Measurements from ENCODE around the gene RASAL2.

RASAL2 gene

DNA sequence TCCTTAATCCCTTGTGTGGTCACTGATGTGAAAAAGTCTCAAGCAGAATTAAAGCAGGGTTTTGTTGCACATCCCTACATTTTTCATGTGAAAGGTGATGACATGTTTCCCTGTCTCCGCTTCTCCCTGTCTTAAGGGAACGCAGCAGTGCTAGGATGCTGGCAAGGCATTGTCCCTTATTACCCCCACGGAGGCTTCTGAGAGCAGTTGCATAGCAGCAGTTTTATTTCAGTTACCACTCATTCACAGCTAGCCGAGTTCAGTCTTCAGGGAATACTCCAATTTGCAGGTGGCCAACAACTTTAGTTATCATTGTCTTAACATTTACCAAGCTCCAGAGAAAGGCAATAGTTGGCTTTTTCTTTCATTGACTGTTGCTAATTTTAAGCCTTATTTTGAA, 313.8 kb downstream of the RASAL2 start:
- no peak for DNase-seq

- no peak for DNase-seq
Observed at GRCh38 chr1:178408871-178409270, 315.0 kb downstream of the RASAL2 start.

GRCh38 chr1:178409541-178409940, 315.6 kb downstream of the RASAL2 start:
- DNase-seq: no peak

DNA sequence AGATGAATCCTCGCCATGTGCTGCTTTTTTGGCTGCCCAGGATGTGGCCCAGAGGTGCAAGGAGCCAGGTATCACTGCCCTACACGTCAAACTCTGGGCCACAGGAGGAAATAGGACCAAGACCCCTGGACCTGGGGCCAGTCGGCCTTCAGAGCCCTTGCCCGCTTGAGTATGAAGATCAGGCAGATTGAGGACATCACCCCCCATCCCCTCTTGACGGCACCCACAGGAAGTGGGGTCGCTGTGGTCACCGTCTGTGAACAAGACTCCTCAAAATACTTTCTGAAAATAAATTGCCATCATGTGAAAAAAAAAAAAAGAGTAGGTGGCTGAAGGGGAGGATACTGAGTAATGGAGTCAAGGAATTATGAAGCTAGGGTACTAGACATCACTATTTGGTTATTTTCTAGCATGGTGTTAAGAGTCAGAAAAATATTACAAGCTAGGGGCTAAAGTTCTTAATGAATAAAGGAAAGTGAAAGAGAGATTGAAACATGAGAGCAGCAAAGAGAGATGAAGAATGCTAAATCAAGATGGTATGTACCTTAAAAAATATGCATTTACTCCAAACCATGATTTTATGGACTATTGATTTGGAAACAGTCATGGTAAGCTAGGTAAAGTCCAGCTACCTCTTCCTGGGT, 318.0 kb downstream of the RASAL2 start:
- no peak for DNase-seq

DNA sequence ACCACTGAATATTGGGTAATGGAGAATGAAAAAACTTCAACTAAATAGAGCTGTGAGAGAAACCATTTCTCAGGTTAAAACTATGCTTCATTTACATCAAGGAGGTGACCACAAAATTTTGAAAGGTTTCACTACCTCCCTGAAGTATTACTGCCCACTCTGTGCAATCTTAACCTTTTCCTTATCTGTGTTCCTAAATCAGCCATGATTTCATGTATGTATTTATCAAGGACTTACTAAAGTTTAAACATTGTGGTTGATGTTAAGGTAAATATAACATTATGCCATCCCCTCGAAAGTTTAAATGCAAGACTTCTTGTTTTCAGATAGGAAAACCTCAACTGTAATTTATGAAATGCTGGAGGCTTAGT, 318.5 kb downstream of the RASAL2 start:
- no peak for DNase-seq

DNA sequence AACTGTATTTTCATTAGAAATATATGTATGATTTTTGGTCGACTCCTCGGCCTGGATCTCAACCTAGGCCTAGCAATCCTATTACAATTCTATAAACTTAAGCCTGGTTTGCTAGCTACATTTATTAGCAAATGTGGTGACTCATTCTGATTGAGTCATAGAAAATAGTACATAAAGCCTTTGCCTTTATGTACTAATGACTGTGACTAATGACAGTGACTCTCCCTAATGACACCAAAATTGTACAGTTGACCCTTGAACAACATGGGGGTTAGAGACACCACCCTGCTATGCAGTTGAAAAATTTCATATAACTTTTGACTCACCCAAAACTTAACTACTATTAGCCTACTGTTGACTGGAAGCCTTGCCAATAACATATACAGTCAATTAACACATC, 324.0 kb downstream of the RASAL2 start:
- DNase-seq: no peak

GRCh38 chr1:178418284-178418955, 324.5 kb downstream of the RASAL2 start:
- DNase-seq: no peak

DNA sequence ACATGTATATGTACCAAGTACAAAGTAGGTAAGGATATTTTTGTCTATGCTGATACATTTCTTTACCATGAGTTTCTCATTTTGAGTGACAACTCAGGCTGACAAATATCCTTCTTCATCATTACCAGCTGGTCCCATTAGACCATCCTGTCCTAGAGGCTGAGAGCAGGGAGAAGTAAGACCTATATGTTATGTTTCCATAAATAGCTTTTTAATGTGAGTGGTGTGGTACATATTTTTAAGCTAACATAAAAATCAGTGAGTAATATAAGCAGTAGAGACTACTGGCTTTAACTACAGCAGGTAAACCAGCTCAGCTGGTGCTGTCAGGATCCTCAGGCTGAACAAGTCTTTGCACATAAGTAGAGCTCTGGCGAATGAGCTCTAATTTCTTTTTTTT, 340.5 kb downstream of the RASAL2 start:
- no peak for DNase-seq

DNA sequence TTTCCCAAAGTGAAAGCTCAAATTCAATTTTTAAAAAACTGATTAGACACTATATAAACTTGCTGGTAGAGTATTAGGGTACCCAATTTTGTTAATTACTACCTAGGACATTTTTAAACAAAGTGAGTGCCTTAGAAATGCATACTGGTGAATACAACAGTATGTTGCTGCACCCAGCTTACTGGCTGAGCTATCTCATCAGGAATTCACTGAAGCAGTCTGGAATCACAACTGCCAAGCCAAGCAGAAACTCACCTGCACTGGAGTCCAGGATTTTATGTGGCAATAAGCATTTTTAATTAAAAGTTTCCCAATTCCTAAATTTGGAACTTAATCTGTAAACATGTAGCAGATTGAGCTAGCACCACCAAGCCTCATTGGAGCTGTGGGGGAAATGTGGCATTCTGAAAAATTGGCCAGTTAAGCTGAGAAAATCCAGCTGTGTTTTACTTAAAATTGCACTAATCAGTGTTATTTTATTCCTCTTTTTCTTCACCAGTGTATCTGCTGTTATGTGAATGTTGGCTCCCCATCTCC, 341.1 kb downstream of the RASAL2 start:
- DNase-seq: no peak

DNA sequence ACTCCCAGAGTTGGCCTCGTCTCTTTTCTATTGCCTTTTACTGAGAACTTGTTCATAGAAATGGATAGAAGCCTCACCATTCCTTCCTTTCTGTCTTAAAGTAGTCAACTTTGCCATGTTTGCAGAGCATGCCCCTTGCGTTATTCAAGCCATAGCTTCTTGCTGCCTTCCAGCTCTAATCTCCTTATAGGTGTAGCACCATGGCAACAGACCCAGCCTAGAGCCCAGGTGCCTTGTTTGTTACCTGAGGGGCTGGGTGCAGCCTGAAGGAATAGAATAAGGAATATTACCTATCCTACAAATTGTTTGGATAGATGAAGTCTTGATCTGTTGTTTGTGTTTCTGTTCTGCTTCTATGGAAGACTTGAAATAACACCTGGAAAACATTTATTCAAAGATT, 343.0 kb downstream of the RASAL2 start:
- DNase-seq: no peak

DNA sequence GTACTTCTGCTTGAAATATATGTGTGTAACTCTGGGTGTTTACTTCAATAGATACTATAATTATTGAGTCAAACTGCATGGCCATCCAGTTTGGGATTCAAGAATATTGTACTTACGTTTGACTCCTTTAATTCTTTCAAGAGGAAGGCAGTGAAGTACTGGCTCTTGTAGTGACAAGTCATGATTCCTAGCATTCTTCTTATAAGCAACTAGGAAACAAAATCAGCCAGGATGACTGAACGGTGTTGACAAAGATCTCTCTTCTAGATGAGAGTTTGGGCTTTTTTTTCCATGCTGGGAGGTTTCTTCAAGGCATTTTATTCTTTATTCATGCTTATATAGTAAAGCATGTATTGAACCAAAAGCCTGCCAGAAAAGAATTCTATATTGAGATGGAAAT, 344.5 kb downstream of the RASAL2 start:
- DNase-seq: no peak

GRCh38 chr1:178442925-178443324, 349.0 kb downstream of the RASAL2 start:
- DNase-seq: no peak

DNA sequence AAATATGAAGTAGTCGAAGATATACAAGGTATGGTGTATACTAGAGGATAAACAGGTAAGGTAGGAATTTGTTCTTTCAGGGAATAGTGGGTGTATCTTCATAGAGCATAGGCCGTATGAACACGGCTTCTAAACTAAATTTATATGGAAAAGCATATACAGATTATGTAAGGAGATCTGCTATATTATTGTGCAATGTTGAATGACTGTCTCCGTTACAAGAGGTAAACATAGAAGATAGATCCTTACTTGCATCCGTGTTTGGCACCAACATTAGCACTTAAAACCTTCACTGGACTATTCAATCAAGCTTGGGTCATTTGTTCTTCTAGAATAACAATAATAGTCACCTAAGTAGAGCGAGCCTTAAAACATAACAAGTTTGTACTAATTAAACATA, 357.0 kb downstream of the RASAL2 start:
- no peak for DNase-seq

- DNase-seq: no peak
Observed at GRCh38 chr1:178451529-178451928, 357.6 kb downstream of the RASAL2 start.

DNA sequence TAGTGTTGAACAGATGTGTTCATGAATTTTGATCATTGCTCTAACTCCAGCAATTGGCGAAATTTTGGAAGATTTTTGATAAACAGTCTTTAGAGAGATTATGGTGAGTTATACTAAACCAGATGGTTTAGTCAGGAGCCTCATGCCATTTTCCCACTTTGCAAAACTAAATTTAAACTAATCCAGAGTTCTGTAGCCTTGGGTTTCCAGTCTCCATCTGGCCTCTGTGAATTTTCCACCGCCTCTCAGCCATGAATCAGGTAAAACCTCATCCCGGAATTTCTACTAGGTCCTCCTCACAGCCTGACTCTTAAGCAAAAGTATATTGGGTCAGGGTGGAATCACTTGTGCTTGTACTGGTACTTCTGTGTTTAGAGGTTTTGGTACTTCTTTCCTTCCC, 358.1 kb downstream of the RASAL2 start:
- DNase-seq: no peak

DNA sequence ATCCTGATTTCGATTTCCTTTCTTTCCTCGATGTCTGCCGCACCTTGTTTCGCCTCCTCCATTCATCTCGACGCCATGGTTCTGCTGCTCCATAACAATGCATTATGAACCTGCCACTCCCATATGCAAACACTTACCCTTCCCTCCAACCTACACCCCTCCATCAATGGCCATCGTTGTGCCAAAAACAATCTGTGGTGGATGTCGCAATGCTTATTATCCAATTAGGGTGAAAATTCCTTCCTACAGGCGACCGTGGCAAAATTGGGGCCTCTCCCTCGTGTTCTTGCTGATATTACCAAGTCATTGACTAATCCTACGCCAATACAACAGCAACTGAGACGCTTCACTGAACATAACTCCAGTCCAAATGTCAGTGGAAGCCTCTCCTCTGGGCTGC, 362.6 kb downstream of the RASAL2 start:
- no peak for DNase-seq

GRCh38 chr1:178457651-178458050, 363.7 kb downstream of the RASAL2 start:
- DNase-seq: no peak

DNA sequence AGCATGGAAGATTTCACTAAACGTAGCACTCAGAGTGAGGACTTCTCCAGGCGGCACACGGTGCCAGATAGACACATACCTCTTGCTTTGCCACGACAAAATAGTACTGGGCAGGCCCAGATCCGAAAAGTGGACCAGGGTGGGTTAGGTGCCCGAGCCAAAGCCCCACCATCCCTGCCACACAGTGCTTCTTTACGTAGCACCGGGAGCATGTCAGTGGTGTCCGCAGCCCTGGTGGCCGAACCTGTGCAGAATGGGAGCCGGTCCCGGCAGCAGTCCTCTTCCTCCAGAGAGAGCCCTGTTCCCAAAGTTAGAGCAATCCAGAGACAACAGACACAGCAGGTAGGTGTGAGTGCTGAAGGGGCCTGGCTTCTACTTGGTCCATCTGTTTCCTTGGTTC, 364.3 kb downstream of the RASAL2 start:
- no peak for DNase-seq

DNA sequence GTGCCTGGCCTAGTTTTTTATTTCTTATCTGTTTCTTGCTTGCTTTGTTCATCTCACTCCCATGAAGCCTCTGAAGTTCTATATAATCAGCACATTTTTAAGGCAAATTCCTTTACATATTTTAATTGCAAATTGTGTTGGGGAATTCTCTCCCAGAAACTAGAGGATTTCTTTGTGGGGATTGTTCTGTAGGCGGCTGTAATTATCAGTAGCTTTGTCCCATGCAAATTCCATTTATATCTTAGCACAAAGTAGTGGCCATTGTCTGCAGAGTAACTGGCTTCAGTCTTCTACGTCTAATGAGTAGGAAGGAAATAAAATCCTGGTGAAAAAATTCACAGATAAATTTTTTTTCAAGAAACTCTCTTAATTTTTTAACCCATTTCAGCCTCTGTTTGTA, 367.2 kb downstream of the RASAL2 start:
- no peak for DNase-seq

- DNase-seq: no peak
Observed at GRCh38 chr1:178461701-178462100, 367.8 kb downstream of the RASAL2 start.

GRCh38 chr1:178464141-178464540, 370.2 kb downstream of the RASAL2 start:
- no peak for DNase-seq

DNA sequence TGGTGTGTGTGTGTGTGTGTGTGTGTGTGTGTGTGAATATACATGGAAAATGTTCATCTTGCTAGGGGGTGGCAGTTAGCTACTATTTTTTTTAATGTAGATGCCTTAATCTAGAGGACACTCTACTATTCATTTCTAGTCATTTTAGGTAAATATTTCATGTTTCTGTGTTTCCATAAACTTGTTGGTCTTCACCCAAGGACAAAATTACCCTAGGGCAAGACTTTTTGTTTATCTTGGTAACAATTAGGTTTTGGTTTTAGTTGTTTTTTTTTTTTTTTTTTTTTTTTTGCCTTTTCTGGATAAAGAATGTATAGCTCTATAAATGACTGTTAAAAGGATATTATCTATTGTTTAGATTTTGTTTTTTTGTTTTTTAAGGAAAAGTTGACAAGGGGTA, 370.7 kb downstream of the RASAL2 start:
- DNase-seq: no peak

DNA sequence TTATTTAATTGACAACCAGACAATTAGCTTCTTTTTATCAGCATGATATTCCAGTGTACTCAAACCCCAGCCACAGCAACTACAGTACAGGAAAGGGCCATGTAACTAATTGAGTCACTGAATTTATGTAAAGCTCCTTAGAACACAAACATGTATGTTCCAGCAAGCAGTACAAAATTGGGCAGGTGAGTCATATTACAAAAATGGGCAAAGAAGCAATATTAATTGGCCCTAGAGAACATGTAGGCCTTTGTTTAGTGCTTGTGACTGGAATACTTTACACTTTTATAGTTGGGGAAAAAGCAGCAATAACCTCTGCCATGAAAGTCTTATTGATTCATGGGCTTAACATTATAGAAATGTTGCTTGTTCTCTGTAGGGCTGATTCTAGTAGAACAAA, 371.1 kb downstream of the RASAL2 start:
- DNase-seq: no peak

- DNase-seq: no peak
Observed at GRCh38 chr1:178467837-178468236, 373.9 kb downstream of the RASAL2 start.

DNA sequence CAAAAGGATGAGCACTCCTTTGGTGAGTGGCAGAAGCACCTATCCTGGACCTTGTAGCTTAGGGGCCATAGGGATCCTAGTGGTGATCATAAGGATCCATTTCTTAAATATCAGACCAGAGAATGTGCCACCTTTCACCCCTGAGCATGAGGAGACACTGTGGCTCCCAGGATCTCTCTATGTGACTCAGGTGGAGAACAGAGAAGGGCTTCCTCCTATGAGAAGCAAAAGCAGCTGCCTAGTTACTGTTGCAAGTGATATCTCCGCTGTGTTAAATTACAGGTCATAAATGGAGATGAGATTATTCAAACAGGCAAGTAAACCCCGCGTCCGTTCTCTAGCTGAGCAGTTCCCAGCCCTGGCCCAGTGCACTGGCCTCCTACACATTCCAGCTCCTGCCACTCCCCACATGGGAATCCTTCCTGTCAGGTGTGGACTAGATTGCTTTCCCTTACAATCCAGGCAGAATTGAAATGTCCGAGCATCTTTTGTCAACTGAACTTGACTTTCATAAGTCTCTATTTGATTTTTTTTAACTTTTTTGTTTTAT, 376.6 kb downstream of the RASAL2 start:
- no peak for DNase-seq
